ENCODE data around the gene PRMT1.

The PRMT1 gene

DNA sequence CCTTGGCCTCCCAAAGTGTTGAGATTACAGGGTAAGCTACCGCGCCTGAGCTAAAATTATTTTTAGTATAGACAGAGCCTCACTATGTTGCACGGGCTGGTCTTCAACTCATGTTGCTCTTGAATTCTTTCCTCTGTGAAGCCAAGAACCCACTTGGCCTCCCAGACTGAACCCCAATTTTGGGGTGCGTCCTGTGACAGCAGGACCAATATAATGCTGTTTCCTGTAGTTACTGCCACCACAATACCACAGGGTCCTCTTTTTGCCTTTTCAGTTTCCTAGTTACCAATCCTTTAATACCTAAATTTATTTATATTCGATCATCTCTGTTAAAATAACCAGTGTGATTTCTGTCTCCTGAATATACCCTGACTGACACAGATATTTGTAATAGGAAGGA is 53.1 kb downstream of the PRMT1 start:
- DNase-seq: no peak

Measured in activated T-cell treated with anti-CD3 and anti-CD28 coated beads, Interleukin-2, amount 50 U/mL, for 48 hours (primary cell).